Right atrium auricular region (tissue), 2 donors: Measurements from ENCODE around the gene UBAC2. TPM values are rescaled to one million over a fixed set of nuclear protein-coding genes. Genes with fewer than 3 reads are reported as not detected.
A peak's percentile ranks its signal among the peaks of the same experiment; 100 is the strongest.

Source experiments
- DNase-seq: peaks from one replicate; pipeline ENCODE4 v3.0.0-alpha.2; 2019; ENCODE audit warnings: low spot score
- H3K27ac ChIP-seq, 2 donors: fragments of 200-600 bp; sonication (generic); 1 replicate in 1 of 2; 2 replicates in 1 of 2; pipeline ENCODE4 v1.5.1; 2016 to 2019
- H3K27me3 ChIP-seq, 2 donors: fragments of 200-600 bp; sonication (generic); one replicate each; pipeline versions ENCODE4 v1.5.1 to v1.6.0; 2017 to 2019
- H3K36me3 ChIP-seq: fragments of 200-600 bp; sonication (generic); one replicate; pipeline ENCODE4 v1.5.1; 2016
- H3K4me1 ChIP-seq, 2 donors: fragments of 200-600 bp; sonication (generic); one replicate each; pipeline versions ENCODE4 v1.5.1 to v1.6.0; 2017 to 2019
- H3K4me3 ChIP-seq, 2 donors: fragments of 200-600 bp; sonication (generic); 1 replicate in 1 of 2; 2 replicates in 1 of 2; pipeline ENCODE4 v1.5.1; 2017 to 2019; ENCODE audit warnings: mild to moderate bottlenecking in 1 of 2, moderate library complexity in 1 of 2
- H3K9me3 ChIP-seq, 2 donors: fragments of 200-600 bp; sonication (generic); one replicate each; pipeline ENCODE4 v1.5.1; 2019
- CTCF ChIP-seq, 2 donors: fragments of 200-600 bp; sonication (generic); IDR thresholded peaks; one replicate each; pipeline ENCODE4 v1.5.1; 2019; ENCODE audit warnings: antibody characterized with exemption in 2 of 2
- total RNA-seq, 2 donors: library from RNA; depleted of rRNA; stranded (reverse); fragments of >200 nt; gene quantifications; one replicate each; pipeline ENCODE4 v1.1.0, GENCODE V29; 2016

Gene UBAC2
- total RNA-seq, 2 donors from 2014 or later, result 47.5 to 50.7 TPM

DNA sequence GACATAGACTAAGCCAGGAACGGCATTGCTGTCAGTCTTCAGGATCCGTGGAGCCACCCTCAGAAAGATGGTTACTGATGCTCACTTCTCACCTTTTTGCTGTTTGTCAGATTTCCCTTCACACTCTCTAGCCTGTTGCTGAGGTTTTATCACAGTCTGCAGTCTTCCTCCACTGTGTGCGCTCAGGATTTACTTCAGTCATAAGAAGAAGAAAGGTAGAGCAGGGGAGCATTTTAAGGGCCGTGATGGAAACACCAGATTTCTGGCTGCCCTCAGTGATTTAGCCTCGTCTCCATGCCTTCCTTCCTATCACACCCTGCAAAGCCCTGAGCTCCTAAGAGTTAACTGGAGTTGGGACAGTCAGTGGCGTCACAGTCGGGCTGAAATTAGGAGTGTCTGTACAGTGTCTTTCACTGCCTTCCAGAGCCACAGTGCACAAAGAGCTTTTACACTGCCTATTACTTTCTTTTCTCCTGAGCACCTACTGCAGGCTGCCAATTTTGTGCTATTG, 166.5 kb downstream of the UBAC2 start:
- Histone ChIP-seq H3K4me1 (peaks cover 0 to 9% of the 10 kb centered on the region in 2 donors), H3K4me3 (no peak overlapping the region), H3K27me3 (no peaks in the 10 kb centered on the region), H3K9me3 (no peaks in the 10 kb centered on the region), H3K27ac (no peak overlapping the region), H3K36me3 (peaks cover 13% of the 10 kb centered on the region)
- DNase-seq, result peak; percentile 47
- no peak for TF ChIP-seq CTCF (IDR thresholded peaks at IDR 0.05)

DNA sequence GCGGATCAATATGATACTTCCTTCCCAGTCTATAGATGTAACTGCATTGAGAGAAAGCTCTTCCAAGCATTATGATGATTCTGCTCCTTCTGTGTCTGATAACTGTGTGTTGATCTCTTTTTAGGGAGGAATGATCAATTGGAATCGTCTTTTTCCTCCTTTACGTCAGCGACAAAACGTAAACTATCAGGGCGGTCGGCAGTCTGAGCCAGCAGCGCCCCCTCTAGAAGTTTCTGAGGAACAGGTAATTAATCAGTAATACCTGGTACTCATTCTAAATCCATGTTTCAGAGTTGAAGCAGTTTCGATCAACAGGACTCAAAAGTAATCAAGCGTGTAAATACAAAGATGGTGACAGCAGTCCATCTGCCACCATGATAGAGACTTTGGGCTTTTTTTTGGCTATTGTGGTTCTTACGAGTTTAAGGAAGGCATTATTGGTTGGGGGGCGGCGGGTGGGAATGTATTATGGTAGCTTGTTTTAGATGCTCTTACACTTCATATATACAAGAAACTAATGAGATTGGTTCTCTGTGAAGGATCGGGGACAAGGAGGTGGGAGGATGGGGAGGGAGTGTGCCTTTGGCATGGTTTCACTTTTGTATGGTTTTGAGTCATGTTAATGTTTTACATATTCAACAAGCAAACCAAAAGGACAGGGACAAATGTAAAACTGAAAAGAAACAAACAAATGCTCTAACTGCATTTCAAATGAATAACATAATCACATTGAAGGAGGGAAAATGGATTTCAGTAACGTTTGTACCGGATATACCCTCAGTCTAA, 167.2 kb downstream of the UBAC2 start:
- H3K27me3 ChIP-seq, result no peaks in the 10 kb centered on the region
- peaks cover 13% of the 10 kb centered on the region for H3K36me3 ChIP-seq
- DNase-seq, result no peak
- H3K27ac ChIP-seq, result no peak overlapping the region
- peaks cover 0 to 9% of the 10 kb centered on the region in 2 donors for H3K4me1 ChIP-seq
- no peak overlapping the region for H3K4me3 ChIP-seq
- no peaks in the 10 kb centered on the region for H3K9me3 ChIP-seq
- TF ChIP-seq CTCF (IDR thresholded peaks at IDR 0.05), result no peak

DNA sequence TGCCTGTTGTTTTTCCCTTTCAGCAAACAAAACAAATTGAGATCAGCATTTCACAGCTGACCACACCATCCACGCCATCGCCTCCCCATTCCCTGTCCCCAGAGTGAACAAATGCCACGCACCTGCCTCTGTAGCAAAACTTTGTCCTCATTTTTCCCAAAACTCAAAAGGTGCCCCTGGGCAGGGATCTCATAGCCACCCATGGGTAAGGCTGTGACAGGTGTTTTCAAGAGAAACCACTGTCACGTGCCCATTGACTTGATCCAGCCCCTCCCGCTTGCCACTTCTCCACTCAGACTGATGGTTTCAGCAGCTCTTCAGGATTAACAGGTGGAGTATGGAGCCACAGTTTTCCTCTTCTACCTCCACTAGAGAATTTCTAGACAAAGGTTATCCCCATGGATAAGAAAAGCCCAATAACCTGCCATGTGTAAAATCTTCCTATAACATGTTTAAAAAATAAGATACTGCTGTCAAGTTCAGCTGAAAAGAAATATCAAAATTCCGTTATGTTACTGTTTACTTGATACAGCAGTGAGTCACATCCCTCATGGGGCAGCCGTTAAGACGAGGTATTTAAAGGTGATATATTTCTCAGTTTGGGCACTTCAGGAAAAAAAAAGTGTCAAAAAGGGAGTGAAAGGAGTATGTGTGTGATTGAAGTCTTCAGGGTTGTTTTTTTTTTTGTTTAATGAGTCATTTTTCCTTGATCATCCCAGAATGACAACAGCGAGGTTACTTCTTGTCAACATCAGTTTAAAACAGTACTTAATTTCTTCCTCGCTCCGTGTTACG, 170.0 kb downstream of the UBAC2 start:
- H3K4me3 ChIP-seq, result no peak overlapping the region
- H3K4me1 ChIP-seq, result peaks cover 0 to 6% of the 10 kb centered on the region in 2 donors
- peak; percentile 42 for DNase-seq
- H3K27ac ChIP-seq, result no peak overlapping the region
- TF ChIP-seq CTCF (IDR thresholded peaks at IDR 0.05), result no peak
- H3K36me3 ChIP-seq, result peaks cover 13% of the 10 kb centered on the region
- no peaks in the 10 kb centered on the region for H3K27me3 ChIP-seq
- no peaks in the 10 kb centered on the region for H3K9me3 ChIP-seq

- peak; percentile 42 for DNase-seq
- Histone ChIP-seq H3K9me3 (no peaks in the 10 kb centered on the region), H3K27me3 (no peaks in the 10 kb centered on the region), H3K27ac (no peak overlapping the region), H3K36me3 (peaks cover 17% of the 10 kb centered on the region), H3K4me1 (peaks cover 0 to 12% of the 10 kb centered on the region in 2 donors), H3K4me3 (no peak overlapping the region)
- TF ChIP-seq CTCF (IDR thresholded peaks at IDR 0.05), result no peak
Measured at GRCh38 chr13:99371956-99372355, 171.3 kb downstream of the UBAC2 start.

DNA sequence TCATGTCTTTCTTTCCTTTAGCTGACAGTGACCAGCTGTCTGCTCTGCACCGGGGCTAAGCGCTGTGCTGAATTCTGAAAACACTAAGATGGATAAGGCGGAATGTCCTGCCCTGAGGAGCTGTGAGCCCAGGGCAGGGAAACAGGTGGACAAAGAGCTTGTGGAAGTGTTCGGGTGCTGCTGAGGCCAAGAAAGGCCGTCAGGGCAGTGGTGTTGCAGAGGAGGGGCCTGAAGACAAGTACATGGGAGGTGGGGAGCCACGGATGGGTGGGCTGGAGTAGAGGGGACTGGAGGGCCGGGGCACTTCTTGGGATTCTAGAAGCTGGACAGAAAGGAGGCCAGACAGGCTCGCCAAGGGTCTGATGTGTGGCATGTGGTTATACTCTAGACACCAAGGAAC, 172.8 kb downstream of the UBAC2 start:
- Histone ChIP-seq H3K36me3 (peaks cover 25% of the 10 kb centered on the region), H3K4me3 (no peak overlapping the region), H3K4me1 (peaks cover 0 to 6% of the 10 kb centered on the region in 2 donors), H3K27ac (no peak overlapping the region), H3K27me3 (no peaks in the 10 kb centered on the region), H3K9me3 (no peaks in the 10 kb centered on the region)
- peak; percentile 46 for DNase-seq
- TF ChIP-seq CTCF (IDR thresholded peaks at IDR 0.05), result no peak
